Fibroblast of peridontal ligament (primary cell): ENCODE data around the gene GRK5.
"Not testable (repeated sequence)": the region's sequence is repeated elsewhere in the genome, so short reads cannot be mapped to it uniquely, and the experiment has no call there.

Experiments
- DNase-seq: peaks from one replicate; pipeline ENCODE4 v3.0.0-alpha.2; 2010; ENCODE audit errors: extremely low read depth

GRK5 gene

GRCh38 chr10:119222537-119222936, 15.2 kb downstream of the GRK5 start:
- no peak for DNase-seq

- DNase-seq: no peak
Observed at GRCh38 chr10:119222966-119223386, 15.6 kb downstream of the GRK5 start.

- DNase-seq: no peak
Observed at GRCh38 chr10:119225083-119225658, 17.8 kb downstream of the GRK5 start.

- no peak for DNase-seq
Observed at GRCh38 chr10:119227825-119228224, 20.5 kb downstream of the GRK5 start.

- no peak for DNase-seq
Observed at GRCh38 chr10:119231654-119232053, 24.3 kb downstream of the GRK5 start.

GRCh38 chr10:119232439-119232838, 25.1 kb downstream of the GRK5 start:
- not testable (repeated sequence) for DNase-seq

GRCh38 chr10:119233123-119233820, 25.9 kb downstream of the GRK5 start:
- no peak for DNase-seq

- peak; percentile 61 for DNase-seq
Observed at GRCh38 chr10:119233821-119234220, 26.4 kb downstream of the GRK5 start.

GRCh38 chr10:119235356-119235755, 28.0 kb downstream of the GRK5 start:
- DNase-seq: no peak

- no peak for DNase-seq
Observed at GRCh38 chr10:119237722-119238436, 30.5 kb downstream of the GRK5 start.

GRCh38 chr10:119238577-119238976, 31.2 kb downstream of the GRK5 start:
- DNase-seq: peak; percentile 32

- not testable (repeated sequence) for DNase-seq
Observed at GRCh38 chr10:119239015-119239414, 31.6 kb downstream of the GRK5 start.

GRCh38 chr10:119239630-119240029, 32.3 kb downstream of the GRK5 start:
- DNase-seq: not testable (repeated sequence)

- DNase-seq: no peak
Observed at GRCh38 chr10:119241066-119241465, 33.7 kb downstream of the GRK5 start.

- DNase-seq: no peak
Observed at GRCh38 chr10:119242186-119242585, 34.8 kb downstream of the GRK5 start.

- no peak for DNase-seq
Observed at GRCh38 chr10:119243488-119243887, 36.1 kb downstream of the GRK5 start.

GRCh38 chr10:119243967-119244366, 36.6 kb downstream of the GRK5 start:
- DNase-seq: no peak

GRCh38 chr10:119245272-119245671, 37.9 kb downstream of the GRK5 start:
- DNase-seq: no peak

GRCh38 chr10:119246862-119247549, 39.6 kb downstream of the GRK5 start:
- DNase-seq: peak; percentile 93

- no peak for DNase-seq
Observed at GRCh38 chr10:119247550-119247894, 40.2 kb downstream of the GRK5 start.

- no peak for DNase-seq
Observed at GRCh38 chr10:119248184-119248583, 40.8 kb downstream of the GRK5 start.

- no peak for DNase-seq
Observed at GRCh38 chr10:119248681-119249080, 41.3 kb downstream of the GRK5 start.
